Left colon (tissue), 2 donors: ENCODE results near the gene KDM4B. TPM values are rescaled to one million over a fixed set of nuclear protein-coding genes. Genes with fewer than 3 reads are reported as not detected.

ENCODE experiments used
- ATAC-seq: fragments of 200-7000 bp; cut with Tn5 transposase; one replicate; pipeline ENCODE4 v1.9.1; 2020; ENCODE audit warnings: mild to moderate bottlenecking, moderate library complexity
- DNase-seq, 2 donors: peaks; one replicate each; pipeline ENCODE4 v3.0.0-alpha.2; 2020
- intact Hi-C, 2 donors: fragments of 100-400 bp; cut with DNase I in 1 of 2; cut with micrococcal nuclease in 1 of 2; formaldehyde crosslinking; loops; one replicate each; pipeline versions ENCODE4 v1.11.2 to v1.14.0; 2022; cut with DNase I, micrococcal nuclease
- total RNA-seq, 2 donors: library from RNA; stranded (reverse); fragmentation: NEBNext Ultra II Directional; extraction: Animal tissue kit (Norgen Biotek cat#: 25700); gene quantifications; one replicate each; pipeline ENCODE4 v1.2.1, GENCODE V29; 2021
- donor health status: DM: no; HTN: no; CAD: no.
- donor health status: DM: yes; HTN: yes; CAD: no.

The KDM4B gene
- total RNA-seq, 2 donors from 2014 or later: 43.9 to 46.2 TPM

- no peak for ATAC-seq
- intact Hi-C loops: no loop called here
Observed at GRCh38 chr19:5040544-5041167, 71.7 kb downstream of the KDM4B start.

GRCh38 chr19:5041168-5041912 lies 72.4 kb downstream of the KDM4B start:
- no peak for DNase-seq
- no peak for ATAC-seq
- intact Hi-C loops: no loop called here

More at GRCh38 chr19:5040544-5041167, 71.7 kb downstream of the KDM4B start:
- no peak for DNase-seq

GRCh38 chr19:5041913-5042187 lies 72.9 kb downstream of the KDM4B start:
- ATAC-seq: no peak
- intact Hi-C loops: no loop called here
- no peak for DNase-seq

GRCh38 chr19:5042556-5042955 lies 73.6 kb downstream of the KDM4B start:
- ATAC-seq (no peak), DNase-seq (no peak)
- intact Hi-C loops: no loop called here

GRCh38 chr19:5045029-5045428 lies 76.1 kb downstream of the KDM4B start:
- DNase-seq: no peak
- intact Hi-C loops: loop anchor here in 1 of 2 donors (5.0 kb wide), 1 partner anchor 532 kb away; no protein-coding TSS in a partner anchor
- no peak for ATAC-seq

GRCh38 chr19:5045956-5046338 lies 77.0 kb downstream of the KDM4B start:
- no peak for DNase-seq
- intact Hi-C loops: loop anchor here in 1 of 2 donors (5.0 kb wide), 1 partner anchor 531 kb away; no protein-coding TSS in a partner anchor
- peak; percentile 16 for ATAC-seq

GRCh38 chr19:5046339-5047039 lies 77.6 kb downstream of the KDM4B start:
- ATAC-seq (peak; percentile 66), DNase-seq (peak; percentile 68 to 81)
- intact Hi-C loops: loop anchor here in 1 of 2 donors (5.0 kb wide), 1 partner anchor 531 kb away; no protein-coding TSS in a partner anchor

GRCh38 chr19:5047251-5047935 lies 78.5 kb downstream of the KDM4B start:
- ATAC-seq (no peak), DNase-seq (no peak)
- intact Hi-C loops: loop anchor here in 1 of 2 donors (5.0 kb wide), 1 partner anchor 530 kb away; no protein-coding TSS in a partner anchor

DNA sequence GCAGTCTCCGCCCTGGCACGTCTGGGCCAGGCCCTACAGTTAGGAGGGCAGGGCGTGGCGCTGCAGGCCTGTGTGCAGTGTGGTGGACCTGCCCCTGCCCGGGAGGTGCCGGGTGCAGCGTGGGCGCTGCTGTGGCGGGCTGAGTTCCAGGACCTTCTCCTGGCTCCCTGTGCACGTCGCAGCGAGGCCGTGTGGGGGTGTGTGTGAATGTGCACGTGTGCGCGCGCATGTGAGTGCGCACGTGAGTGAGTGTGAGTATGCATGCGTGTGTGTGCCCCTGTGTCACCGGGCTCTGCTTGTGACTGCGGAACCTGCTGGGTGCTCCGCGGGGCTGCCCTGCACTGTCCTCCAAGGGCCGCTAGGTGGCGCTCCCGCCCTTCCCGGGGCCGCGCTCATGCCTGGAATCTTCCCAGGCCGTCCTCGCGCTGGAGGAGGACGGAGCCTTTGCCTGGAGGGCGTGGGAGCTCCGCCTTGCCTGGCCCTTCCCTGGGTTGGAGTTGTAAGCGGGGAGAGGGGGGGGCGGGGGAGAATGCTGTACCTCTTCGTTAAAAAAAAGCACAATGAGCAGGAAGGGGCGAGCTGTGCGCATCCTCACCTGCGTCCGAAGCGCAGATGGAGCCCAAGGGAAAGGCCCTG lies 79.3 kb downstream of the KDM4B start:
- intact Hi-C loops: loop anchor here in 1 of 2 donors (5.0 kb wide), 1 partner anchor 529 kb away; no protein-coding TSS in a partner anchor
- ATAC-seq: peak; percentile 75

DNA sequence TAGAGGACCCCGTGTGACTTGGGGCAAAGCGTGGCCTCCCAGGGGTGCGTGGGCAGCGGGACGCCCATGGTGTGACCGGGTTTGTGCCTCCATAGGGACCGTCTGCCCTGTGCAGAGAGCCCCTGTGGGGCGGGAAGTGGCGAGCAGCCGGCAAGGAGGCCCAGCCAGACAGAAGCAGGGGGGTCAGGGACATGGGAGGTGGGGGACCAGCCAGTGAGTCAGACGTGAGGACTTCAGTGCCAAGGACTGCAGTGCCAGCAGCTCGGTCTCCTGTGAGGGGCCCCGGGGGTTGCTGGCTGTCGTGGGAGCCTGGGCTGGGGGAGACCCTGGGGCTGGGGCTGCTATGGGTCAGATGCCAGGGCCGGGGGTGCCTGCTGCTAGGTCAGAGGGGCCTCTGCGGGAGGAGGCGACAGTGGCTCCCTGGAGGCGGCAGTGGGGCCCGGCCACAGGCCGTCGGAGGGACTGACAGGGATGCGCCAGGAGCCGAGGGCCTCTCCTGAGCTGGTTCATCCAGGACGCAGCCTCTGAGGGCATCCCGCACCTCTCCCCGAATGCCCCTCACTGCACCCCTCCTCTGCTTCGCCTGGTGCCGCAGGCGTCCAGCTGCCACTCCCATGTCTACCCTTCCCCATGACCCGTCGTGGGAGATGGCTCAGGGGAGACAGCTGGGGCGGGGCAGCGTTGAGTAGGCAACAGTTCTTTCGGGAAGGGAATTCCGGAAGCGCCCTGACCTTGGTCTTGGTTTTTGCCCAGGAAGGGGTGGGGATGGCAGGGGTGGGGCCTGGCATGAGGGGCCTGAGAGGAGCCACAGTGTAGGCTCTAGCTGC lies 80.0 kb downstream of the KDM4B start:
- DNase-seq (peak; percentile 59 to 75), ATAC-seq (peak; percentile 21)
- intact Hi-C loops: loop anchor here in 1 of 2 donors (5.0 kb wide), 1 partner anchor 528 kb away; no protein-coding TSS in a partner anchor

More for the DNA sequence above, 79.3 kb downstream of the KDM4B start:
- peak; percentile 80 to 86 for DNase-seq

- DNase-seq: no peak
- ATAC-seq: no peak
- intact Hi-C loops: loop anchor here in 1 of 2 donors (5.0 kb wide), 1 partner anchor 528 kb away; no protein-coding TSS in a partner anchor
Observed at GRCh38 chr19:5049561-5049960, 80.6 kb downstream of the KDM4B start.

DNA sequence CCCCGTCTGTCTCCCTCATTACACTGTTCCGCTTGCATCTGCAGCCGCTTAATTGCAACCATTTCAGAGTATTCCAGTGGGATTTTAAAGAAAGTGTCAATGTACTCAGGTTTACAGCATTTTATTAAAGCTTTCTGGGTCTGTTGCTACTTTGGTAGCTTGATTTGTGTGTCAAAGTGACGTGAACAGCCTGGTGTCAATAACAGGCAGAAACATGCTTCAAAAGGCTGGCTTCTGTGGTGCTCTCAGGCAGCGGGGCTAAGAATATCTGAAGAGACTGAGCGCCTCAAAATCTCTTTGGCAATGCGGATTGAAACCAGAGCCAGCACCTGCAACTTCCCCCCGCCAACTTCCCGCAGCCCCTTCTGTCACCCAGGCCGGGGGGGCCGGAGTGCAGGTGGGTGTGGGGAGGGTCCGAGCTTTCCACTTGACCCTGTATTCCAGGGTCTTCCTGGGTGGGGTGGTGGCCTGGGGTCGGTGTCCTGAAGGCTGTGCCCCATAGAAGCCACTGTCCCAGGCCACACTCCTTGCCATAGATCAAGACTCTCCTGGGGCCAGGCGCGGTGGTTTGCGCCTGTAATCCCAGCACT lies 81.2 kb downstream of the KDM4B start:
- ATAC-seq: no peak
- intact Hi-C loops: no loop called here

DNA sequence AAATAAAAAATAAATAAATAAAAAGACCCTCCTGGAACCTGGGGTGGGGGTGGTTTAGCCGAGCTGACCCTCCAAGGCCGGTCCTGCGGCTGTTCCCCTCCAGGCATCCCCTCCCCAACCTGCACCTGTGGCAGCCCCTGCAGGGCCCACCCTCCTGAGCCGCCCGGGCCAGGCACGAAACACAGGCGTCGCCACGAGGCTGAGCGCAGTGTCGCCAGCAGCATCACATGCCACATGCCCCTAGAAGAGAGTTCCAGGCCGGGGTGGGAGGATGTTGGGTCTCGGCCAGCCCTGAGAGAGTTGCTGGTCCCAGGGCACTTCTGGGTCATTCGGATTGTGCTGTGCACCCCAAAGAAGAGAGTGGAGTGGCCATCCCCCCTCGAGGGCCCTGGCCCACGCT lies 82.0 kb downstream of the KDM4B start:
- no peak for DNase-seq
- ATAC-seq: no peak
- intact Hi-C loops: no loop called here

More for the DNA sequence above, 81.2 kb downstream of the KDM4B start:
- no peak for DNase-seq

- ATAC-seq: no peak
- intact Hi-C loops: no loop called here
- DNase-seq: no peak
Observed at GRCh38 chr19:5051619-5052018, 82.7 kb downstream of the KDM4B start.

DNA sequence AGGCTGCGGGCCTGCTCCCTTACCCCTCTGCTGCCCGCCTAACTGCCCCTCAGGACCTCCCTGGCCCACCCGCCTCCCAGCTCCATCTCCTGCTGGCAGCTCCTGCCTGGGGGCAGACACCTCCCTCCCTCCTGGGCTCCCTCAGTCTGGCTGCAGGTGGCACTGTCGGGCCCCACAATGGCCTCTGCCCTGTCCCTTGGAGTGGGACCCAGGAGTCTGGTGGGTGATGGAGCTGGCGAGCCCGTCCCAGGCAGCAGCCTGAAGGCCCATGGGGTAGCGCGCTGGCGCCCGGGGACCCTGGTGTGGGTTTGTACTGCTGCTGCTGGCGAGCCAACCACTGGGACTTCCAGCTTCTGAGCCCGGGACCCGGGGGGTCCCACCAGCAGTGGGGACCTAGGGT lies 83.6 kb downstream of the KDM4B start:
- DNase-seq: no peak
- no peak for ATAC-seq
- intact Hi-C loops: no loop called here

GRCh38 chr19:5052945-5053485 lies 84.1 kb downstream of the KDM4B start:
- no peak for ATAC-seq
- intact Hi-C loops: no loop called here
- DNase-seq: no peak

DNA sequence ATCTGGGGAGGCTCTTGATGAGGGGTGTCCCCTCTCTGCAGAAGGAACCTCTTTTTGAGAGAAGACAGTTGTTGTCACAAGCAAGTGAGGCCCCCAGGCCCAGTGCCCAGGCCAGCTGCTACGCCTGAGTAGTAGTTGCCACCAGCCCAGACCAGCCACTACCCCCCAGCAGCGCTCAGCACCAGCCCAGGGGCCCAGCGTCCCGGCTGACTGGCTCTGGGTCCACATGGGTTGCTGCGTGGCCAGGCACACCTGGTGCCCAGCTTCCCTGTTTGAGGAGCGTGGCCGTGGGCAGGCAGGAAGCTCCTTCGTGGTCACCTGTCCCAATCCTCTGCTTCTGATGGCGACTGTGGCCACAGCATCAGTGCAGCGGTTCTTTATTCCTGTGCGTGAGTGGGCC lies 84.7 kb downstream of the KDM4B start:
- no peak for ATAC-seq
- DNase-seq: no peak
- intact Hi-C loops: no loop called here
